Fibroblast of pulmonary artery (primary cell): Measurements from ENCODE around the gene RPL13.
A peak's percentile ranks its signal among the peaks of the same experiment; 100 is the strongest.

ENCODE experiments used
- DNase-seq: peaks from one replicate; pipeline ENCODE4 v3.0.0-alpha.2; 2010; ENCODE audit warnings: low read depth
- H3K4me3 ChIP-seq: replicated peaks from 2 replicates; pipeline ENCODE4 v1.5.1; 2011; ENCODE audit warnings: low read depth, mild to moderate bottlenecking, control low read depth, low read length, moderate library complexity
- TF ChIP-seq, protein P1 (sequence below): IDR thresholded peaks from 2 replicates; pipeline ENCODE4 v1.5.1; 2011; ENCODE audit warnings: mild to moderate bottlenecking, control low read depth, low read length, inconsistent platforms; ENCODE audit errors: missing control alignments

RPL13 gene

DNA sequence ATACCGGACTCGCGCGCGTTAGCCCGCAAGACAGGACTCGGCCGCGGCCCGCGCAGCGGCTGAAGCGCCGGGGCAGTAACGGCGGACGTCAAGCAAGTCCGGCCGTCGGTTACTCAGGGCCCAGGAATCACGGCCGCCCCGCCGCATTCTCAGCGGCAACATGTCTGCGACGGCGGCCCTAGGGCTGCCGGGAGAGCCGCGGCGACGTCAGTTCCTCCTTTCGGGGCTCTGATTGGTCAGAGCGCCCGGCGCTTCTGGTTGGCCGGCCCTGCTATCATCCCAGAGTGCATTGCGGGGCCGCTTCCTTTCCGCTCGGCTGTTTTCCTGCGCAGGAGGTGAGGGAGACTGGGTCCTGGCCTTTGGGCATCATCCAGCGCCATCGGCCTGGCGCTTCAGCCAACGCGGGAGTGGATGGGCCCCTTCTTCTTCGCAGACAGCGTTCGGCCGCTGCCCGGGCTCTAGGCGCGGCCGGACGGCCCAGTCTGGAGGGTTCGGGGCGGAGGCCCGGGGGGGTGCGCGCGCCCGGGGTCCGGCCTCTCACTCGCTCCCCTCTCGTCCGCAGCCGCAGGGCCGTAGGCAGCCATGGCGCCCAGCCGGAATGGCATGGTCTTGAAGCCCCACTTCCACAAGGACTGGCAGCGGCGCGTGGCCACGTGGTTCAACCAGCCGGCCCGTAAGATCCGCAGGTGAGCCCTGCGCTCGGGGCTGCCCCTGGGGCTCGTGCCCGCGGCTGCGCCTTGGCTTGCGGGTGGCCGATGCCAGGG, at the start of gene RPL13:
TSS of gene RPL13 (plus strand) at position 305 of the 764 bp plus-strand sequence. CDS start at position 583, 278 bp downstream.
- TF ChIP-seq, protein P1, sequence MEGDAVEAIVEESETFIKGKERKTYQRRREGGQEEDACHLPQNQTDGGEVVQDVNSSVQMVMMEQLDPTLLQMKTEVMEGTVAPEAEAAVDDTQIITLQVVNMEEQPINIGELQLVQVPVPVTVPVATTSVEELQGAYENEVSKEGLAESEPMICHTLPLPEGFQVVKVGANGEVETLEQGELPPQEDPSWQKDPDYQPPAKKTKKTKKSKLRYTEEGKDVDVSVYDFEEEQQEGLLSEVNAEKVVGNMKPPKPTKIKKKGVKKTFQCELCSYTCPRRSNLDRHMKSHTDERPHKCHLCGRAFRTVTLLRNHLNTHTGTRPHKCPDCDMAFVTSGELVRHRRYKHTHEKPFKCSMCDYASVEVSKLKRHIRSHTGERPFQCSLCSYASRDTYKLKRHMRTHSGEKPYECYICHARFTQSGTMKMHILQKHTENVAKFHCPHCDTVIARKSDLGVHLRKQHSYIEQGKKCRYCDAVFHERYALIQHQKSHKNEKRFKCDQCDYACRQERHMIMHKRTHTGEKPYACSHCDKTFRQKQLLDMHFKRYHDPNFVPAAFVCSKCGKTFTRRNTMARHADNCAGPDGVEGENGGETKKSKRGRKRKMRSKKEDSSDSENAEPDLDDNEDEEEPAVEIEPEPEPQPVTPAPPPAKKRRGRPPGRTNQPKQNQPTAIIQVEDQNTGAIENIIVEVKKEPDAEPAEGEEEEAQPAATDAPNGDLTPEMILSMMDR, result no peak
- peak within 1 kb of the TSS; percentile 87 for H3K4me3 ChIP-seq

DNA sequence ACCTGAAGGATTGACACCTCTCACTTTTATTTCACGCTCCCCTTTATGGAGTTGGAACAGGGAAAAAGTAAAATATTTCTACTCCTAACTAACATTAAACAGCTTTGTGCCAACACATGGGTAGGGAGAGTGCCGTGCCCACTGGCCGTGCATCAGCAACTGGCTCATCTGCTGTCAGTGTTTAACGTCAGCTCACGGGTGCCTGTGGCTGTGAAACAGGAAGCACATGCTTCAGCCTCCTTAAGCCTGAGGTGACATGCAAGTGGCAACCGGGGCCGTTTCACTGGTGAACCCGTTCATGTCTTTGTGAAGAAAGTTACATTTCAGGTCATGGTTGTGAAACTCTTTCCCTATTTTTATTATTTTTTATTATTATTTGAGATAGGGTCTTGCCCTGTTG, 49.1 kb upstream of the RPL13 start:
- DNase-seq, result no peak
- TF ChIP-seq, protein P1, result no peak
- H3K4me3 ChIP-seq, result no peak overlapping the region

More for the DNA sequence above, at the start of gene RPL13:
- DNase-seq, result peak; percentile 96

DNA sequence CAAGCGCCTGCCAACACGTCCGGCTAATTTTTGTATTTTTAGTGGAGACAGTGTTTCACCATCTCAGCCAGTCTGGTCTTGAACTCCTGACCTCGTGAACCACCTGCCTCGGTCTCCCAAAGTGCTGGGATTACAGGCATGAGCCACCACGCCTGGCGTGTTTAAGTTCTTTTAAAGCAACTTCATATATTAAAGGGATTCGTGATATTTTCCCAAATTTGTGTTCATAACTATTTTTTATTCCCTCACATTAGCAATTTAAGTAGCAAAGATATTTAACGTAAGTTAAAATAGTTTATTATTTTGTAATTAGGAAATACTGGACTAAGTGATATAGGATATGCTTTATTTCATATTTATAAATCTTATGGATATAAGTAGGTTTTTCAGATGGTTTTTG, 48.0 kb upstream of the RPL13 start:
- DNase-seq, result no peak
- TF ChIP-seq, protein P1, result no peak
- H3K4me3 ChIP-seq, result no peak overlapping the region

DNA sequence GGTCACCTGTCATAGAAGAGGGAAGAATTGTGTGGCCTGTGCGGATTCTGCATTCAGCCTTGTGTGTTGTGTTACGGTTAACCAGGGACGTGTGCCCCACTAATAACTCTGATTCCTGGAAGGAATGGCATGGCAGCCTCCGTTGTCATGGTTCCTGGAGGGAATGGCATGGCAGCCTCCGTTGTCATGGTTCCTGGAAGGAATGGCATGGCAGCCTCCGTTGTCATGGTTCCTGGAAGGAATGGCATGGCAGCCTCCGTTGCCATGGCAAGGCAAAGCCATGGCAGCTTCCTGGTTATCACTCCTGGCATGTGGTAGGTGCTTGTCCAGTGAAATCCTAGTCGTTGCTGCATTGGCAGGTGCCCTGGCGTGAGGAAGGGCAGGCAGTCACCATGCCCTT, 43.4 kb upstream of the RPL13 start:
- DNase-seq, result no peak
- TF ChIP-seq, protein P1, result no peak
- no peak overlapping the region for H3K4me3 ChIP-seq

DNA sequence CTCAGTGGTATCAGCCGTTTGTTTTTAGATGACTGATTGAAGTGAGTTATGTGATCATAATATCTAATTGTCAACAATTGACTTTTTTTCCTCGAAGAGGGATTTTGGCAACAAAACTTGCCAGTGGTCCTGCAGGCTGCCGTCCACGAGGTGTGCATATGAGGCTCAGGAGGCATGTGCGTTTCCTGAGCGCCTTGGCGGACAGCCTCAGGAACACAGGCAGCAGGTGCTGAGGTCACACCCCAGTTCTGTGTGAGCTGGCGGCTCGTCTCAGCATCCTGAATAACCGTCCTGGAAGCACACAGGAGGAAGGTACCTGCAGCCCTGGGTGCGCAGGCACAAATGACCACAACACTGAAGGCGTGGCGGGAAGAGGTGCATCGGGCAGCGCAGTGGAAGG, 40.6 kb upstream of the RPL13 start:
- TF ChIP-seq, protein P1, result no peak
- no peak overlapping the region for H3K4me3 ChIP-seq
- DNase-seq, result no peak

DNA sequence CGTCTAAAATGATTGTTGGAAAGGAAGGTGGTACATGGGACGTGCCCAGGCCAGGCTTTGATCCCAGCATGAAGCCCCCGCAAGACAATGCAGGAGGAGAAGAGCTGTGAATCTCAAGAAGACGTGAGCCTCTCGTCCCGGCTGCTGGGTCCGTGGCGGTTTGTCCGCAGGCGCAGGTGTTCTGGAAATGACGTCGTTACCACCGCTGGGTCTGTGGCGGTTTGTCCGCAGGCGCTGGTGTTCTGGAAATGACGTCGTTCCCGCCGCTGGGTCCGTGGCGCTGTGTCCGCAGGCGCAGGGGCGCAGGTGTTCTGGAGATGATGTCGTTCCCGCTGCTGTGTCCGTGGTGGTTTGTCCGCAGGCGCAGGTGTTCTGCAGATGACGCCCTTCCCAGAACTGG, 38.2 kb upstream of the RPL13 start:
- no peak overlapping the region for H3K4me3 ChIP-seq
- no peak for DNase-seq
- TF ChIP-seq, protein P1, result no peak
